ENCODE data around the gene SLC25A44.

Gene SLC25A44

GRCh38 chr1:156249593-156249992, 55.7 kb downstream of the SLC25A44 start:
- no peak overlapping the region for H3K4me3 ChIP-seq (ENCODE audit: low read depth, low read length)
- no peak for TF ChIP-seq CTCF (IDR thresholded peaks at IDR 0.05; ENCODE audit: low read depth, low read length)

- TF ChIP-seq CTCF (IDR thresholded peaks at IDR 0.05; ENCODE audit: low read depth, low read length): no peak
- H3K4me3 ChIP-seq (ENCODE audit: low read depth, low read length): no peak overlapping the region
Measured at GRCh38 chr1:156251527-156251926, 57.6 kb downstream of the SLC25A44 start.

GRCh38 chr1:156253634-156254033, 59.7 kb downstream of the SLC25A44 start:
- H3K4me3 ChIP-seq (ENCODE audit: low read depth, low read length): no peak overlapping the region
- no peak for TF ChIP-seq CTCF (IDR thresholded peaks at IDR 0.05; ENCODE audit: low read depth, low read length)

- no peak for TF ChIP-seq CTCF (IDR thresholded peaks at IDR 0.05; ENCODE audit: low read depth, low read length)
Measured at GRCh38 chr1:156257711-156258110, 63.8 kb downstream of the SLC25A44 start.

DNA sequence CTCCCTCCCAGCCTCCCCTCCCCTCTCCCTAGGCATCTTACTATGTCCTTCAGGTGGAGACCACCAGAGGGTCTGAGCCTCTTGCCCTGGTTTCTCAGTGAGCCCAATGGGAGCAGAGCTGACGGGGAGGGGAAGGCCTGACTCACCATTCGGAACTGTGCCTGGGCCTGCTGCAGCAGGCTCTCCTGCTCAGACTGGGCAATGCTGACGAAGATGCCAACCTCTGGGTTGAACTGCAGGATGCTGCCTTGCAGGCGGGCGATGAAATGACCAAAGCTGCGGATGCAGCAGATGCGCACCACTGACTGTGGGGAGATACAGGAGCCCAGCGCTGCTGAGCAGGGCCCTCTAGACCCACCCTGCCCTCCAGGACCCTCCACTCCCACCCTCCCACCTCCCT, 65.0 kb downstream of the SLC25A44 start:
- H3K4me3 ChIP-seq (ENCODE audit: low read depth, low read length): no peak overlapping the region
- no peak for TF ChIP-seq CTCF (IDR thresholded peaks at IDR 0.05; ENCODE audit: low read depth, low read length)

More at GRCh38 chr1:156257711-156258110, 63.8 kb downstream of the SLC25A44 start:
- H3K4me3 ChIP-seq (ENCODE audit: low read depth, low read length): no peak overlapping the region

GRCh38 chr1:156259805-156260204, 65.9 kb downstream of the SLC25A44 start:
- TF ChIP-seq CTCF (IDR thresholded peaks at IDR 0.05; ENCODE audit: low read depth, low read length): no peak
- H3K4me3 ChIP-seq (ENCODE audit: low read depth, low read length): no peak overlapping the region

GRCh38 chr1:156260896-156261295, 67.0 kb downstream of the SLC25A44 start:
- TF ChIP-seq CTCF (IDR thresholded peaks at IDR 0.05; ENCODE audit: low read depth, low read length): no peak
- H3K4me3 ChIP-seq (ENCODE audit: low read depth, low read length): no peak overlapping the region

Measured in WI38 (cell line).